ENCODE results near the gene ZDHHC11. TPM values are rescaled to one million over a fixed set of nuclear protein-coding genes. Genes with fewer than 3 reads are reported as not detected.
"Not testable (repeated sequence)": the region's sequence is repeated elsewhere in the genome, so short reads cannot be mapped to it uniquely, and the experiment has no call there.

The ZDHHC11 gene
- total RNA-seq, 2 experiments from 2014 or later = 10.7 to 32.0 TPM

DNA sequence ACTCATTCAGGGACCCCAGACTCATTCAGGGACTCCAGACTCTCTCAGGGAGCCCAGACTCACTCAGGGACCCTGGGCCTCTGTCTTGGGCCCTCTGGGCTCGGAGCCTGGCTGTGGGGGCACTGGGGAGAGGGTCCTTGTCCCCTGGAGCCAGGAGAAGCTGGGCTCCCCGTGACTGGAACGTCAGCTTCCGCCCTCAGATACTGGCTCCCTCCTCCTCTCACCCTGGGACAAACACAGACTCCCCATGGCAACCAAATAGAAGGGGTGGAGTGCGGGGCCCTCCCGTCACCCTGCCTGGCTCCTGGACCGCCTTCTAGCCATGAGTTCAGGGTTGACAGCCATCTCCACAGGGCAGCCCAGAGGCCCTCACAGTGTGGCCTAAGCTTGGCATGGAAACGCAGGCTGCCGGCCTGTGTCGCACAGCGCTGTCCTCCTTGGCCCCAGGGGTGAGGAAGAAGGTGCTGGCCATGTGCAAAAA, 93.9 kb downstream of the ZDHHC11 start:
- no peak for DNase-seq (ENCODE audit: low spot score)
- H3K79me2 ChIP-seq (ENCODE audit: insufficient read depth, low read depth, low read length) = no peaks in the 10 kb centered on the region
- H3K9me2 ChIP-seq (ENCODE audit: insufficient read depth, low read length) = no peaks in the 10 kb centered on the region
- H3K4me1 ChIP-seq (ENCODE audit: insufficient read depth, low read length, poor library complexity, severe bottlenecking) = no peaks in the 10 kb centered on the region
- no peak overlapping the region for H3K4me3 ChIP-seq (ENCODE audit: low read depth, low read length, poor library complexity, severe bottlenecking)
- intact Hi-C loops (cut with micrococcal nuclease; ENCODE audit: unreplicated experiment) = loop anchor here (5.0 kb wide), 1 partner anchor 85 kb away; no protein-coding TSS in a partner anchor
- H3K9me3 ChIP-seq (ENCODE audit: low read length) = no peaks in the 10 kb centered on the region
- ChIA-PET POLR2A (no interaction called here), CTCF (ENCODE audit: unreplicated experiment) (no interaction called here)
- no peaks in the 10 kb centered on the region for H3K36me3 ChIP-seq (ENCODE audit: insufficient read depth, low read length)
- no peak for TF ChIP-seq EZH2phosphoT487 (IDR thresholded peaks at IDR 0.05; ENCODE audit: borderline replicate concordance, low read depth, low read length)
- TF ChIP-seq, protein P1, sequence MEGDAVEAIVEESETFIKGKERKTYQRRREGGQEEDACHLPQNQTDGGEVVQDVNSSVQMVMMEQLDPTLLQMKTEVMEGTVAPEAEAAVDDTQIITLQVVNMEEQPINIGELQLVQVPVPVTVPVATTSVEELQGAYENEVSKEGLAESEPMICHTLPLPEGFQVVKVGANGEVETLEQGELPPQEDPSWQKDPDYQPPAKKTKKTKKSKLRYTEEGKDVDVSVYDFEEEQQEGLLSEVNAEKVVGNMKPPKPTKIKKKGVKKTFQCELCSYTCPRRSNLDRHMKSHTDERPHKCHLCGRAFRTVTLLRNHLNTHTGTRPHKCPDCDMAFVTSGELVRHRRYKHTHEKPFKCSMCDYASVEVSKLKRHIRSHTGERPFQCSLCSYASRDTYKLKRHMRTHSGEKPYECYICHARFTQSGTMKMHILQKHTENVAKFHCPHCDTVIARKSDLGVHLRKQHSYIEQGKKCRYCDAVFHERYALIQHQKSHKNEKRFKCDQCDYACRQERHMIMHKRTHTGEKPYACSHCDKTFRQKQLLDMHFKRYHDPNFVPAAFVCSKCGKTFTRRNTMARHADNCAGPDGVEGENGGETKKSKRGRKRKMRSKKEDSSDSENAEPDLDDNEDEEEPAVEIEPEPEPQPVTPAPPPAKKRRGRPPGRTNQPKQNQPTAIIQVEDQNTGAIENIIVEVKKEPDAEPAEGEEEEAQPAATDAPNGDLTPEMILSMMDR (conservative IDR thresholded peaks at IDR 0.05; ENCODE audit: low read length) = no peak
- H3K27ac ChIP-seq (ENCODE audit: low read depth, low read length, poor library complexity, severe bottlenecking) = no peak overlapping the region
- H4K20me1 ChIP-seq (ENCODE audit: insufficient read depth, low read length) = no peaks in the 10 kb centered on the region
- BruUV-seq (replicated peaks) = no TSS peak
- no peak overlapping the region for H2AFZ ChIP-seq (ENCODE audit: low read length)
- H3K4me2 ChIP-seq (ENCODE audit: low read length) = no peak overlapping the region

DNA sequence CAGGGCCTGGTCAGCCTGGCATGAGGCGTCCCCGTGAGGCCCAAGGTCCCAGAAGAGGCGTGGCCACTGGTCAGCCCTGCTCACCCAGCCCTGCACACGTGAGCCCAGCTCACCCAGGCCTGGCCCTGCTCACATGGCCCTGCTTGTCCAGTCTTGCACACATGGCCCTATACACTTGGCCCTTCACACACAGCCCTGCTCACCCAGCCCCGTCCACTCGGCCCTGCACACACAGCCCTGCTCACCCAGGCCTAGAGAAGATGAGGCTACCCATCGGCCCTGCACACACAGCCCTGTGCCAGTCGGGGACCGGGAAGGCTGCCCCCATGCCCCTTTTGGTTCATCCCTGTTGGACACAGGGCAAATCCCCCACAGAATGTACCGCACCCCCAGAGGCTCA, 94.6 kb downstream of the ZDHHC11 start:
- DNase-seq (ENCODE audit: low spot score) = no peak
- no peak overlapping the region for H2AFZ ChIP-seq (ENCODE audit: low read length)
- TF ChIP-seq, protein P1 (conservative IDR thresholded peaks at IDR 0.05; ENCODE audit: low read length) = no peak
- no peak for TF ChIP-seq EZH2phosphoT487 (IDR thresholded peaks at IDR 0.05; ENCODE audit: borderline replicate concordance, low read depth, low read length)
- ChIA-PET POLR2A (no interaction called here), CTCF (ENCODE audit: unreplicated experiment) (no interaction called here)
- no peaks in the 10 kb centered on the region for H3K36me3 ChIP-seq (ENCODE audit: insufficient read depth, low read length)
- no TSS peak for BruUV-seq (replicated peaks)
- intact Hi-C loops (cut with micrococcal nuclease; ENCODE audit: unreplicated experiment) = loop anchor here (5.0 kb wide), 1 partner anchor 86 kb away; no protein-coding TSS in a partner anchor
- no peak overlapping the region for H3K27ac ChIP-seq (ENCODE audit: low read depth, low read length, poor library complexity, severe bottlenecking)
- H3K9me2 ChIP-seq (ENCODE audit: insufficient read depth, low read length) = no peaks in the 10 kb centered on the region
- H3K4me2 ChIP-seq (ENCODE audit: low read length) = no peak overlapping the region
- no peak overlapping the region for H3K4me3 ChIP-seq (ENCODE audit: low read depth, low read length, poor library complexity, severe bottlenecking)
- no peaks in the 10 kb centered on the region for H4K20me1 ChIP-seq (ENCODE audit: insufficient read depth, low read length)
- no peaks in the 10 kb centered on the region for H3K4me1 ChIP-seq (ENCODE audit: insufficient read depth, low read length, poor library complexity, severe bottlenecking)
- H3K9me3 ChIP-seq (ENCODE audit: low read length) = no peaks in the 10 kb centered on the region
- H3K79me2 ChIP-seq (ENCODE audit: insufficient read depth, low read depth, low read length) = no peaks in the 10 kb centered on the region

- H3K9me2 ChIP-seq (ENCODE audit: insufficient read depth, low read length); H3K36me3 ChIP-seq (ENCODE audit: insufficient read depth, low read length); H3K4me2 ChIP-seq (ENCODE audit: low read length); H3K9me3 ChIP-seq (ENCODE audit: low read length); H4K20me1 ChIP-seq (ENCODE audit: insufficient read depth, low read length); CTCF ChIA-PET (ENCODE audit: unreplicated experiment); H3K27ac ChIP-seq (ENCODE audit: low read depth, low read length, poor library complexity, severe bottlenecking); BruUV-seq (replicated peaks); H3K4me3 ChIP-seq (ENCODE audit: low read depth, low read length, poor library complexity, severe bottlenecking); intact Hi-C loops (cut with micrococcal nuclease; ENCODE audit: unreplicated experiment); H3K79me2 ChIP-seq (ENCODE audit: insufficient read depth, low read depth, low read length); DNase-seq (ENCODE audit: low spot score); H2AFZ ChIP-seq (ENCODE audit: low read length); H3K4me1 ChIP-seq (ENCODE audit: insufficient read depth, low read length, poor library complexity, severe bottlenecking); POLR2A ChIA-PET: not testable (repeated sequence)
Observed at GRCh38 chr5:754143-754632, 96.6 kb downstream of the ZDHHC11 start.

GRCh38 chr5:753567-754142, 97.1 kb downstream of the ZDHHC11 start:
- H3K4me1 ChIP-seq (ENCODE audit: insufficient read depth, low read length, poor library complexity, severe bottlenecking); intact Hi-C loops (cut with micrococcal nuclease; ENCODE audit: unreplicated experiment); DNase-seq (ENCODE audit: low spot score); H3K9me2 ChIP-seq (ENCODE audit: insufficient read depth, low read length); H3K36me3 ChIP-seq (ENCODE audit: insufficient read depth, low read length); POLR2A ChIA-PET; H2AFZ ChIP-seq (ENCODE audit: low read length); CTCF ChIA-PET (ENCODE audit: unreplicated experiment); H3K27ac ChIP-seq (ENCODE audit: low read depth, low read length, poor library complexity, severe bottlenecking); H3K9me3 ChIP-seq (ENCODE audit: low read length); H3K4me2 ChIP-seq (ENCODE audit: low read length); H3K79me2 ChIP-seq (ENCODE audit: insufficient read depth, low read depth, low read length); H3K4me3 ChIP-seq (ENCODE audit: low read depth, low read length, poor library complexity, severe bottlenecking); H4K20me1 ChIP-seq (ENCODE audit: insufficient read depth, low read length); BruUV-seq (replicated peaks): not testable (repeated sequence)

- H3K79me2 ChIP-seq (ENCODE audit: insufficient read depth, low read depth, low read length); H3K36me3 ChIP-seq (ENCODE audit: insufficient read depth, low read length); H3K4me1 ChIP-seq (ENCODE audit: insufficient read depth, low read length, poor library complexity, severe bottlenecking); BruUV-seq (replicated peaks); CTCF ChIA-PET (ENCODE audit: unreplicated experiment); H3K9me3 ChIP-seq (ENCODE audit: low read length); H3K9me2 ChIP-seq (ENCODE audit: insufficient read depth, low read length); H3K4me2 ChIP-seq (ENCODE audit: low read length); H4K20me1 ChIP-seq (ENCODE audit: insufficient read depth, low read length); H3K4me3 ChIP-seq (ENCODE audit: low read depth, low read length, poor library complexity, severe bottlenecking); intact Hi-C loops (cut with micrococcal nuclease; ENCODE audit: unreplicated experiment); DNase-seq (ENCODE audit: low spot score); POLR2A ChIA-PET; H3K27ac ChIP-seq (ENCODE audit: low read depth, low read length, poor library complexity, severe bottlenecking); H2AFZ ChIP-seq (ENCODE audit: low read length): not testable (repeated sequence)
Observed at GRCh38 chr5:752532-753115, 98.2 kb downstream of the ZDHHC11 start.
